HepG2 (cell line): ENCODE measurements around the gene PDLIM4. TPM values are rescaled to one million over a fixed set of nuclear protein-coding genes. Genes with fewer than 3 reads are reported as not detected.

Experiments
- IRF1 ChIP-seq: sonication (generic); formaldehyde crosslinking; IDR thresholded peaks from 2 replicates; pipeline ENCODE4 v1.4.0; 2020; ENCODE audit warnings: low read depth, mild to moderate bottlenecking, missing genetic modification reagents
- MXD4 ChIP-seq: IDR thresholded peaks from 2 replicates; pipeline ENCODE4 v1.6.1; 2016; ENCODE audit warnings: mild to moderate bottlenecking, missing biosample characterization, missing genetic modification reagents
- SAFB2 ChIP-seq: sonication (generic); formaldehyde crosslinking; IDR thresholded peaks from 2 replicates; pipeline ENCODE4 v1.5.1; 2020; ENCODE audit warnings: missing genetic modification reagents, low read depth, mild to moderate bottlenecking, borderline replicate concordance
- ZBED4 ChIP-seq: sonication (generic); formaldehyde crosslinking; IDR thresholded peaks from 2 replicates; pipeline ENCODE4 v1.4.0; 2020; ENCODE audit warnings: missing genetic modification reagents, borderline replicate concordance
- ZGPAT ChIP-seq: IDR thresholded peaks from 2 replicates; pipeline ENCODE4 v1.6.1; 2016; ENCODE audit warnings: mild to moderate bottlenecking
- ZHX2 ChIP-seq, 2 experiments: sonication (generic) in 1 of 2; formaldehyde crosslinking in 1 of 2; IDR thresholded peaks; 2 replicates each; pipeline versions ENCODE4 v1.6.1 to v1.9.0; 2014 to 2022; ENCODE audit warnings: antibody characterized with exemption in 1 of 2, borderline replicate concordance in 1 of 2, inconsistent platforms in 1 of 2, low read depth in 1 of 2, missing genetic modification reagents in 1 of 2
- ZMAT3 ChIP-seq: sonication (generic); formaldehyde crosslinking; conservative IDR thresholded peaks from 2 replicates; pipeline ENCODE4 v1.7.0; 2021; ENCODE audit warnings: missing genetic modification reagents
- ZNF121 ChIP-seq: sonication (generic); formaldehyde crosslinking; IDR thresholded peaks from 2 replicates; pipeline ENCODE4 v1.5.0; 2020; ENCODE audit warnings: mild to moderate bottlenecking, missing genetic modification reagents
- ZNF549 ChIP-seq: sonication (generic); formaldehyde crosslinking; IDR thresholded peaks from 2 replicates; pipeline ENCODE4 v1.5.0; 2020; ENCODE audit warnings: missing genetic modification reagents
- ZNF574 ChIP-seq: sonication (generic); formaldehyde crosslinking; IDR thresholded peaks from 2 replicates; pipeline ENCODE4 v1.4.0; 2020; ENCODE audit warnings: missing genetic modification reagents
- ZSCAN25 ChIP-seq: sonication (generic); formaldehyde crosslinking; IDR thresholded peaks from 2 replicates; pipeline ENCODE4 v1.8.0; 2022; ENCODE audit warnings: mild to moderate bottlenecking, missing genetic modification reagents
- polyA plus RNA-seq, 8 experiments: library from polyadenylated mRNA; depleted of rRNA in 3 of 8; stranded (reverse) in 7 of 8; unstranded in 1 of 8; fragments of >200 nt; fragmentation: Illumina TruSeq in 4 of 8; extraction: Trizol in 4 of 8; gene quantifications; 2 replicates each; pipeline versions ENCODE4 v1.2.1 to v1.2.3, GENCODE V29; 2011 to 2016; ENCODE audit warnings: low read depth in 4 of 8, missing spikeins in 1 of 8, mixed read lengths in 1 of 8; ENCODE audit not compliant: insufficient read depth in 1 of 8
- total RNA-seq, 5 experiments: library from RNA; depleted of rRNA; stranded (reverse); fragments of >200 nt; fragmentation: Illumina TruSeq; extraction: Trizol; gene quantifications; 2 replicates each; pipeline ENCODE4 v1.2.3, GENCODE V29; 2016; ENCODE audit warnings: low read depth in 1 of 5

The PDLIM4 gene
- total and polyA plus RNA-seq, 2 of the 13 experiments (the other 11 are each of a cell fraction or from before 2014, with no cell fraction given): 1.1 to 2.3 TPM

- peak; percentile 44; the same call in 1 of the 2 replicates for TF ChIP-seq ZGPAT
- peak; percentile 50 for TF ChIP-seq ZNF574 (CRISPR knock-in tag)
- peak; percentile 21; the same call in 1 of the 2 replicates for TF ChIP-seq ZBED4
- TF ChIP-seq SAFB2: peak; percentile 42; the same call in 1 of the 2 replicates
- TF ChIP-seq ZNF121 (CRISPR knock-in tag): peak; percentile 58; the same call in 1 of the 2 replicates
- peak; percentile 74 for TF ChIP-seq ZSCAN25 (CRISPR knock-in tag)
- TF ChIP-seq MXD4 (CRISPR knock-in tag): peak; percentile 78
- no peak for TF ChIP-seq IRF1 (CRISPR knock-in tag)
- TF ChIP-seq ZHX2 (IDR thresholded peaks at IDR 0.05; ENCODE audit: low read depth): no peak
- TF ChIP-seq ZHX2 (CRISPR knock-in tag; IDR thresholded peaks at IDR 0.05; ENCODE audit: borderline replicate concordance): peak; percentile 76
- 0 out of 2 replicates have a peak, but pooled peaks have one; percentile 23 for TF ChIP-seq ZMAT3
- TF ChIP-seq ZNF549 (CRISPR knock-in tag): 0 out of 2 replicates have a peak, but pooled peaks have one; percentile 21
Measured at GRCh38 chr5:132227485-132228240, 29.8 kb upstream of the PDLIM4 start, which contains the start of gene P4HA2 (continued).
